CD4-positive, CD25-positive, alpha-beta regulatory T cell (primary cell): ENCODE data around the gene LCE1C. TPM values are rescaled to one million over a fixed set of nuclear protein-coding genes. Genes with fewer than 3 reads are reported as not detected.
A peak's percentile ranks its signal among the peaks of the same experiment; 100 is the strongest.

Experiments
- ATAC-seq, 2 donors: fragments of 150-1000 bp; cut with Tn5 transposase; one replicate each; pipeline ENCODE4 v1.10.0; 2021; ENCODE audit warnings: low read depth in 2 of 2, moderate number of reproducible peaks in 2 of 2, moderate library complexity in 1 of 2
- DNase-seq, 3 donors: peaks; one replicate each; pipeline versions ENCODE4 v3.0.0 to v3.0.0-alpha.2; 2012 to 2022; ENCODE audit warnings: mixed read lengths in 1 of 3
- H3K27ac ChIP-seq: one replicate; pipeline ENCODE4 v1.7.0; 2013; ENCODE audit warnings: mild to moderate bottlenecking, low read length; ENCODE audit not compliant: insufficient read depth, poor library complexity, severe bottlenecking
- H3K27me3 ChIP-seq: one replicate; pipeline ENCODE4 v1.7.0; 2013; ENCODE audit warnings: low read length; ENCODE audit not compliant: control insufficient read depth, insufficient read depth
- H3K36me3 ChIP-seq: one replicate; pipeline ENCODE4 v1.7.0; 2013; ENCODE audit warnings: mild to moderate bottlenecking, low read length, moderate library complexity; ENCODE audit not compliant: control insufficient read depth, insufficient read depth
- H3K4me1 ChIP-seq: 2 replicates; pipeline ENCODE4 v1.7.0; 2013; ENCODE audit warnings: mild to moderate bottlenecking, low read length; ENCODE audit not compliant: insufficient read depth, control insufficient read depth, poor library complexity, severe bottlenecking
- H3K4me3 ChIP-seq: one replicate; pipeline ENCODE4 v1.7.0; 2013; ENCODE audit warnings: low read depth, mild to moderate bottlenecking, low read length, moderate library complexity
- H3K9me3 ChIP-seq, 2 experiments: 1 replicate in 1 of 2; 2 replicates in 1 of 2; pipeline ENCODE4 v1.7.0; 2013; ENCODE audit warnings: low read length in 2 of 2, mild to moderate bottlenecking in 1 of 2, moderate library complexity in 1 of 2; ENCODE audit not compliant: control insufficient read depth in 2 of 2
- H3K27ac Mint-ChIP-seq, 3 donors: one replicate each; pipeline ENCODE4 v1.8.0; 2020 to 2022; ENCODE audit warnings: mild to moderate bottlenecking in 3 of 3, mixed read lengths in 3 of 3, moderate library complexity in 2 of 3
- H3K27me3 Mint-ChIP-seq: one replicate; pipeline ENCODE4 v1.8.0; 2022; ENCODE audit warnings: mild to moderate bottlenecking, mixed read lengths
- H3K36me3 Mint-ChIP-seq: one replicate; pipeline ENCODE4 v1.8.0; 2020; ENCODE audit warnings: mixed read lengths
- H3K4me1 Mint-ChIP-seq, 4 donors: one replicate each; pipeline ENCODE4 v1.8.0; 2020 to 2022; ENCODE audit warnings: mixed read lengths in 4 of 4, mild to moderate bottlenecking in 1 of 4
- H3K4me3 Mint-ChIP-seq, 4 donors: one replicate each; pipeline ENCODE4 v1.8.0; 2020 to 2022; ENCODE audit warnings: mild to moderate bottlenecking in 4 of 4, mixed read lengths in 4 of 4, moderate library complexity in 3 of 4
- H3K9me3 Mint-ChIP-seq, 7 donors: one replicate each; pipeline ENCODE4 v1.8.0; 2020 to 2022; ENCODE audit warnings: mixed read lengths in 7 of 7, mild to moderate bottlenecking in 3 of 7, moderate library complexity in 2 of 7
- polyA plus RNA-seq, 4 donors: library from polyadenylated mRNA; unstranded; fragments of 300-500 nt; fragmentation: Illumina TruSeq; gene quantifications; one replicate each; pipeline ENCODE4 v1.2.3, GENCODE V29; 2021
- total RNA-seq: library from RNA; stranded (reverse); gene quantifications from one replicate; pipeline ENCODE4 v1.2.3, GENCODE V29; 2022

The LCE1C gene
- total and polyA plus RNA-seq, 5 donors from 2014 or later = not detected

DNA sequence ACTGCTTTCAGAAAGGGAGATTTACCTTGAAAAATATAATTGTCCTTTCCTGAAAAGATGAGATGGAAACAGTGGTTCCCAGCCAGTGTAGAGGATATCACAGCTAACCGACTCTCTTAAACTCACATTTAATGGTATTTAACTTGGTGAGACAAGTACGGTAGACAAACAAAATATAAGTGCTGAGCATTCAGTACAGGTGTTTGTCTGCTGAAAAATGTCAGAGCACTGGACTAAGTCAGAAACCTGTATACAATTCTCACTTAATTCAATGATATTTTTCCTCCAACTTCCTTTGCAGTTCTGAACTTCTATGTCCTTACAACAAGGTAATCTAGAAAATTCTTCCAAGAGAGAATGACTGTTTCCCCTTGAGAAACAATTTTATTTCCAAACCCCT, 5.2 kb upstream of the LCE1C start, which contains the start of gene LCE1B:
LCE1B (plus strand) TSS at position 301 of the 400 bp plus-strand sequence. CDS start 476 bp downstream, outside the sequence.
- DNase-seq (no peak), ATAC-seq (no peak)
- H3K9me3 ChIP-seq = no peaks in the 10 kb centered on the region
- H3K27me3 ChIP-seq = peaks cover 2% of the 10 kb centered on the region
- no peaks in the 10 kb centered on the region for H3K36me3 Mint-ChIP-seq
- H3K4me3 Mint-ChIP-seq = no peak within 1 kb of the TSS
- no peak within 1 kb of the TSS for H3K27ac ChIP-seq
- H3K9me3 Mint-ChIP-seq = peaks cover 0 to 5% (median 0%) of the 10 kb centered on the region in 7 donors
- no peaks in the 10 kb centered on the region for H3K4me1 Mint-ChIP-seq
- H3K36me3 ChIP-seq = no peaks in the 10 kb centered on the region
- H3K4me3 ChIP-seq = no peak within 1 kb of the TSS
- H3K27ac Mint-ChIP-seq = no peak within 1 kb of the TSS
- no peaks in the 10 kb centered on the region for H3K4me1 ChIP-seq
- peaks cover 4% of the 10 kb centered on the region for H3K27me3 Mint-ChIP-seq

DNA sequence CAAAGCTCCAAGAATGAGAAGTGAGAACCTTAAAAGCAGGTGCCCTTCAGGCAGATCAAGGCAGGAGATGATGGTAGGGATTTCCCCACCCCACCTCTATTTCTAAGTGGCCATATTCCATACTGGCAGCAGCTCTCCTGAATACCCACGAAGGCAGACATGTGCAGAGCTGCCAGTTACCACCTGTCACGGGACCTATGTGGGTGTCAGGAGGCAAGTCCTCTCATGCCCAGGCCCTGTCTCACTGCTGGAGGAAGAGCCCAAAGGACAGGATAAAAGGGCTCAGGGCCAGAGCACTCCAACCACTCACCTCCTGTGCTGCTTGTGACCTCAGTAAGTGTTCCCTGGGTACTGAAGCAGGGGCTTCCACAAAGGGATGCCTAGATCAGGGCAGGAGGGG, 4.6 kb upstream of the LCE1C start:
- Mint-ChIP-seq H3K27me3 (peaks cover 5% of the 10 kb centered on the region), H3K27ac (no peak overlapping the region), H3K9me3 (peaks cover 0 to 5% (median 0%) of the 10 kb centered on the region in 7 donors), H3K4me3 (no peak overlapping the region), H3K4me1 (no peaks in the 10 kb centered on the region), H3K36me3 (no peaks in the 10 kb centered on the region)
- peaks cover 4% of the 10 kb centered on the region for H3K27me3 ChIP-seq
- no peak overlapping the region for H3K27ac ChIP-seq
- H3K36me3 ChIP-seq = no peaks in the 10 kb centered on the region
- DNase-seq (no peak), ATAC-seq (no peak)
- no peaks in the 10 kb centered on the region for H3K4me1 ChIP-seq
- H3K4me3 ChIP-seq = no peak overlapping the region
- H3K9me3 ChIP-seq = no peaks in the 10 kb centered on the region

DNA sequence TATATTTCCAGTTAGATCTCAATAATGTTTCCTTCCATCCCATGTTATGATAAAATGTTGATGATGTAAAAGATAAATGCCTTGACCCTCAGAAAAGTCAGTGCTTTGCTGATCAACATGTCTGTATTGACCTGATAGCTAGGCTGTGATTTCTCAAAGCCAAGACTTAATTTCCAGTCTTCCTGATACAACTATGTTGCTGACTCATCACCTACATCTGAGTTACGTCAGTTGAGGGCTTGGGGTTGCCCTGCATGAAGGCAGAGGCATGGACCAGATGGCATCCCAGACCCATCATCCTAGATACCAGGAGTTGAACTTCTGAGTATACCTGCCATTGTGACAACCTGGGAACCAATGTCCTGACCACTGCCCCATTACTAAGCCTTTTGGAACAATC, 5.1 kb downstream of the LCE1C start:
- peaks cover 6% of the 10 kb centered on the region for H3K27me3 ChIP-seq
- Mint-ChIP-seq H3K27me3 (peaks cover 36% of the 10 kb centered on the region), H3K9me3 (peaks cover 0 to 3% (median 0%) of the 10 kb centered on the region in 7 donors), H3K36me3 (no peaks in the 10 kb centered on the region), H3K4me1 (no peaks in the 10 kb centered on the region), H3K4me3 (no peak overlapping the region), H3K27ac (no peak overlapping the region)
- DNase-seq = no peak
- no peaks in the 10 kb centered on the region for H3K4me1 ChIP-seq
- H3K36me3 ChIP-seq = no peaks in the 10 kb centered on the region
- no peak for ATAC-seq
- no peaks in the 10 kb centered on the region for H3K9me3 ChIP-seq
- H3K4me3 ChIP-seq = no peak overlapping the region
- no peak overlapping the region for H3K27ac ChIP-seq

DNA sequence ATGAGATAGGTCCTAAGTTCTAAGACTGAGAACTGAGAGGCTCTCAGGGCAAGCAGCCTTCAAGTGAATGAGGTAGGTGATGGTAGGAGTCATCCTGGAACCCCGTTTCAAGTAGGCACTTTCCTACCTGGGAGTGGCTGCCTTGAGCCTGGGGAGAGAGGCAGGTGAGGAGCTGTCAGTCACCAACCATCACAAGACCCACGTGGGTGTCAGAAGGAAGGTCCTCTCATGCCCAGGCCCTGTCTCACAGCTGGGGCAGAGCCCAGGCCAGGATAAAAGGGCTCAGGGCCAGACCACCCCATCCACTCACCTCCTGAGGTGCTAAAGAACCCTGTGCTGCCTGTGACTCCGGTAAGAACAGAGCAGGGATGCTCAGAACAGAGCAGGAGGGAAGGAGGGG, 10.0 kb downstream of the LCE1C start, which contains the start of gene LCE1D:
LCE1D (plus strand) TSS at position 301 of the 400 bp plus-strand sequence. CDS start 1,074 bp downstream, outside the sequence.
- Histone ChIP-seq H3K27ac (no peak within 1 kb of the TSS), H3K27me3 (no peaks in the 10 kb centered on the region), H3K36me3 (no peaks in the 10 kb centered on the region), H3K4me1 (no peaks in the 10 kb centered on the region), H3K4me3 (no peak within 1 kb of the TSS), H3K9me3 (no peaks in the 10 kb centered on the region)
- Mint-ChIP-seq H3K4me1 (no peaks in the 10 kb centered on the region), H3K36me3 (no peaks in the 10 kb centered on the region), H3K27me3 (peaks cover 21% of the 10 kb centered on the region), H3K4me3 (no peak within 1 kb of the TSS), H3K9me3 (peaks cover 0 to 3% (median 0%) of the 10 kb centered on the region in 7 donors), H3K27ac (no peak within 1 kb of the TSS)
- DNase-seq (no peak), ATAC-seq (no peak)

DNA sequence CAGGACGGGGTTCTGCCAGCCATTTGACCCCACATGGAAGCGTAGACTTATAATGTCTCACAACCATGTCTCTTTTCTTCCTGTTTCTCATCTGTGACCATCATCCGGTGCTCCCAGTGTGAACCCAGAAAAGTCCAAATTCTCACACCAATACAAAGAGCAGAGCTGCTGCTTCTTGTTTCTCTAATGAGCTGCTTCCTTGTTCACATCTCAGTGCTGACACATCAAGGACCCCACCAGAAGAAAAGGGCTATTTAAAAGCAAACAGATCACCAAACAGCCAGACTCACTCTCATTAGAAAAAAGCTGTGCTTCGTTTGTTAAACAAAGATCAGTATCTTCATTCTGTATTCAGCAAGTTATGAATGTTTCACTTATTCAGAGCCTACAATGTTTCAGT, 10.8 kb downstream of the LCE1C start:
- Histone ChIP-seq H3K4me1 (no peaks in the 10 kb centered on the region), H3K4me3 (no peak overlapping the region), H3K9me3 (no peaks in the 10 kb centered on the region), H3K27me3 (no peaks in the 10 kb centered on the region), H3K27ac (no peak overlapping the region), H3K36me3 (no peaks in the 10 kb centered on the region)
- Mint-ChIP-seq H3K27ac (no peak overlapping the region), H3K4me3 (no peak overlapping the region), H3K9me3 (peaks cover 0 to 3% (median 0%) of the 10 kb centered on the region in 7 donors), H3K4me1 (no peaks in the 10 kb centered on the region), H3K27me3 (peaks cover 21% of the 10 kb centered on the region), H3K36me3 (no peaks in the 10 kb centered on the region)
- no peak for ATAC-seq
- no peak for DNase-seq

DNA sequence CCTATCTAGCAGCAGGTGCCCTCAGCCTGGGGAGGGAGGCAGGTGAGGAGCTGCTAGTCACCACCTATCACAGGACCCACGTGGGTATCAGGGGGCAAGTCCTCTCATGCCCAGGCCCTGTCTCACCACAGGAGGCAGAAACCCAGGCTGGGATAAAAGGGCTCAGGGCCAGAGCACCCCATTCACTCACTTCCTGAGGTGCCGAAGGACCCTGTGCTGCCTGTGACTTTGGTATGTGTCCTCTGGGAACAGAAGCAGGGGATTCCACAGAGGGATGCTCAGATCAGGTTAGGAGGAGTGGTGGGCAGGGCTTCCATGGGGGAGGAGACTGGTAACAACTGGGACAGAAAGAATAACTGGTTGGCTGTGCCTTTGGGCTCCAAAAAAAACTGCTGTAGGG, 20.4 kb downstream of the LCE1C start, which contains the start of gene LCE1E:
LCE1E (plus strand) TSS at position 181 of the 400 bp plus-strand sequence. CDS start 1,043 bp downstream, outside the sequence.
- DNase-seq = no peak
- no peaks in the 10 kb centered on the region for H3K4me1 ChIP-seq
- Mint-ChIP-seq H3K27me3 (peaks cover 16% of the 10 kb centered on the region), H3K4me3 (no peak within 1 kb of the TSS), H3K27ac (peak within 1 kb of the TSS in 1 of 3 donors; percentile 69), H3K4me1 (no peaks in the 10 kb centered on the region), H3K36me3 (no peaks in the 10 kb centered on the region), H3K9me3 (peaks cover 0 to 2% (median 0%) of the 10 kb centered on the region in 7 donors)
- no peaks in the 10 kb centered on the region for H3K36me3 ChIP-seq
- H3K27ac ChIP-seq = no peak within 1 kb of the TSS
- no peak within 1 kb of the TSS for H3K4me3 ChIP-seq
- no peaks in the 10 kb centered on the region for H3K9me3 ChIP-seq
- H3K27me3 ChIP-seq = peaks cover 9% of the 10 kb centered on the region
- no peak for ATAC-seq

DNA sequence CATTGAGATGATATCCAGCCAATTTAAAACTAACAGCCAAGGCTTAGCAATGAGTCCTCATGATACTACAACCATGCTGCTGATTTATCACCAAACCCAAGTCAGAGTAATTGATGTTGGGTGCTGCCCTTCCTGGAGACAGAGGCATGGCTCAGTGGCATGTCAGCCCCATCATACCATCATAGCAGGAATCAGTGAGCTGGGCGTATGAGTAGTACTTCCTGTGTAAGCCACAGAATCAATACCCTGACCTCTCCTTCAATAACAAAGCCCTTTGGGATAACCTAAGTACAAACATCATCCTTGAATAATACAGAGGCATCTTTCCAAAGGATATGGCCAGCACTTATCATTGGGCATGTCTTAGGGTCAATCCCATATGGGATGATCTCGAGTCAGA, 23.4 kb downstream of the LCE1C start:
- H3K4me3 ChIP-seq = no peak overlapping the region
- no peak for DNase-seq
- peaks cover 0 to 2% (median 0%) of the 10 kb centered on the region in 7 donors for H3K9me3 Mint-ChIP-seq
- no peaks in the 10 kb centered on the region for H3K4me1 ChIP-seq
- H3K9me3 ChIP-seq = no peaks in the 10 kb centered on the region
- H3K36me3 Mint-ChIP-seq = no peaks in the 10 kb centered on the region
- H3K27ac ChIP-seq = no peak overlapping the region
- no peak for ATAC-seq
- no peak overlapping the region for H3K27ac Mint-ChIP-seq
- no peaks in the 10 kb centered on the region for H3K4me1 Mint-ChIP-seq
- peaks cover 7% of the 10 kb centered on the region for H3K27me3 ChIP-seq
- no peak overlapping the region for H3K4me3 Mint-ChIP-seq
- H3K27me3 Mint-ChIP-seq = peaks cover 16% of the 10 kb centered on the region
- H3K36me3 ChIP-seq = no peaks in the 10 kb centered on the region

DNA sequence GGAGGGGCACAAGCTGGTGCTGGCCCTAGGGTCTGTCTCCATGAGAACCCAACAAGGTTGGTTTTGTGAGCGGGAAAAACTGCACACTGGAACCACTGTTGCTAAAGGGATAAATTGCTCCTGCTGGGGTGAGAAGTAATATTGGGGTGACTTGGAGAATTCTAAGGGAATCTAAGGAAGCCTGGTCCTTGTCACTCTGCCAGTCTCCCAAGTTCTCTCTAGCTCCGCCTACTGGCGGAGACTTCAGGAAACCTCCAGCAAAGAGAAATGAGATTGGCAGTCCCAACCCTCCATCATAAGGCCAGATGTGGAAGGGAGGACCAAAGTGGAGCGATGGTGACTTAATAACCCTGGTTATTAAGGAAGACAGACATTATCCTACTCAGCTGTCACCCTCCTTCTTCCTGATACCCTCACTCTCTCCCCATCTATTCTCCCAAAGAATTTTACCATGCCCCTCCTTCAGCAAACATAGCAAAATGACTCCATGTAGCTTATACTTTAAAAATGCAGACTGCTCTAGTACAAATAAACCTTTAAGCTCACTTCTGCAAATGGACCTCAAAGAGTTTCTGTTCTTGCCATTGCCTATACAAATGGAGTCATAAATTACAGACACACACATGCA, 28.8 kb downstream of the LCE1C start:
- ATAC-seq (no peak), DNase-seq (no peak)
- H3K27ac Mint-ChIP-seq = no peak overlapping the region
- Histone ChIP-seq H3K4me3 (no peak overlapping the region), H3K27ac (no peak overlapping the region), H3K4me1 (no peaks in the 10 kb centered on the region), H3K36me3 (no peaks in the 10 kb centered on the region), H3K9me3 (no peaks in the 10 kb centered on the region), H3K27me3 (no peaks in the 10 kb centered on the region)
- H3K27me3 Mint-ChIP-seq = peaks cover 2% of the 10 kb centered on the region
- H3K4me1 Mint-ChIP-seq = peaks cover 0 to 3% (median 0%) of the 10 kb centered on the region in 4 donors
- H3K9me3 Mint-ChIP-seq = peaks cover 0 to 4% (median 0%) of the 10 kb centered on the region in 7 donors
- no peak overlapping the region for H3K4me3 Mint-ChIP-seq
- H3K36me3 Mint-ChIP-seq = no peaks in the 10 kb centered on the region
